ENCODE data around the gene ARID2.

The ARID2 gene

DNA sequence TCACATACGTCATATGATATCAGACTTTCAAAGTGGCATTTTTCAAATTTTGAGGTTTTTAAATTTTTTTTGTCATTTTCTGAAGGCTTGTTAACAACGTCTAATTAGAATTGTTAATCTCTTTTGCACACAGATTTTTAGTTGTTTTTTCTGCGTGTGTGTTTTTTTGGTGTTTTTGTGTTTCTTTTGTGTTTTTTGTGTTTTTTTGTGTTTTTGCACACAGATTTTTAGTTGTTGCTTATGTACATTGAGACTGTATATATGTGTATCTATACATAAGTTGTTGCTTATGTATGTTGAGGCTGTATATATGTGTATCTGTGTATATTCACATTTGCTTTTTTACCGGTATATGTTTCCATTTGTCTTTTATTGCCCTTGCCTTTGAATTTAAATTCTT, 30.8 kb downstream of the ARID2 start:
- DNase-seq (ENCODE audit: low read depth in 2 of 2, low spot score in 1 of 2): no peak

DNA sequence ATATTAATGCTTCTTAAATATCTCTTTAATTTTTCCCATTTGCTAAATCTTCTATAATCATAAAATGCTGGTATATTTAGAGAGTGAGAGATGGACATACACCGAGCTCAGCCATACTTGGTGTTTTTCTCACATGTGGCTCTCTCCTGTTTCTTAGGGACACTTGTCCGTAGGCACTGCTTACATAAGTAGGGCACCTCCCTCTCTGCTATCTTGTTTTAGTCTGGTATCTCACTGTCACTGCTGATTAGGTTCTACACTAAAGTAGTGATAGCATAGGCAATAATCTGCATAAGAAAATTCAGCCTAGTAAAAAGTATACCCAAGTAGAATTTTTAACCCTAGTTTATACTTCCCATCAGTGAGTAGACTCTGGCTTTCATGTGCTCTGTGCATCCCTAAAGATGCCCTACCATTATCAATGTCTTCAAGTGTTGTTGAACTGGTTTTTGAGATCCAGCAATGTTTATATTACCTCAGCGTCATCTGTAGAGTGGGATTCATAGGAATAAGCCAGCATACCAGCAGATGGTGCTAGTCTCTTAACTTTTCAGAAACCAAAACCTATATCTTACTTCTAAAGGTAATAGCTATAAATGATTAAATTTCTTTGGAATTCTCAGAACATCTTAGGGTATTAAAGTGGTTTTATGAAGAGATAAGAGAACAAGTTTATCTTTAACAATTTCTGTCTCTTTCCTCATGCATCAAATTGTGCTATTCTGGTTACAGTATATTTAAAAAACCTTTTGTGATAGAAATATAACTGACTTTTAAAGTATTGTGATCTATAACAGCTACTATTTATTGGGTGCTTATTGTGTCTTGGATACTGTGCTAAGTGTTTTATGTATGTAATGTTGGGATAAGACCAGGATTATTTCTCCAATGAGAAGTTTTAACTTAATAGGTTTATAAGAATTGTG, 32.9 kb downstream of the ARID2 start:
- DNase-seq (ENCODE audit: low read depth in 2 of 2, low spot score in 1 of 2): no peak

DNA sequence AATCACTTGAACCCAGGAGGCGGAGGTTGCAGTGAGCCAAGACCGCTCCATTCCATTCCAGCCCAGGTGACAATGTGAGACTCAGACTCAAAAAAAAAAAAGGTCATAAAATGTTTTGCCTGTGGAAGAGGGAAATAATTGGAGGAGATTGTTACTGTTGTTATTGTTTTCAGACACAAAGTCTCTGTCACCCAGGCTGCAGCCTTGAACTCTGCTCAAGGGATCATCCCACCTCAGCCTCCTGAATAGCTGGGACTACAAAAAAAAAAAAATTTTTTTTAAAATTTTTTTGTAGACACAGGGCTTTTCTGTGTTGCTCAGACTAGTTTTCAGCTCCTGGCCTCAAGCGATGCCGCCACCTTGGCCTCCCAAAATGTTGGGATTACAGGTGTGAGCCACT, 33.9 kb downstream of the ARID2 start:
- no peak for DNase-seq (ENCODE audit: low read depth in 2 of 2, low spot score in 1 of 2)

DNA sequence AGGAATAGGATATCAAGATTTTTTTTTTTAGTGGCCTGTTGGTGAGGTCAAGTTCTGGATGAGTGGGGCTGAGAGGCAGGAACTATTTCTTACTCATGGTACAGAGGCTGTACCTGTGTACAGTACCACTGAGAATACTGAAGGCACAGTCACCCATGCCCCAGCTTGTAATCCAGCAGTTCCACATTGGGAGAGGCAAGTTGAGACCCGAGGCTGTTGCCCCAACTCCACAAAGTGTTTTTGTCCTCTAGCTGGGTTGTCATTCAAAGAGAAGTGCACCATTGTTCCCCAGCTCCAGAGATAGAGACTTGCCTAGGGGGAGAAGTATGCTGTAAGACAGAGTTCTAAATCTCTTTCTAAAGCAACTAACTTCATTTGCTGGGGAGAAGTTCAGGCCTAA, 38.7 kb downstream of the ARID2 start:
- no peak for DNase-seq (ENCODE audit: low read depth in 2 of 2, low spot score in 1 of 2)

DNA sequence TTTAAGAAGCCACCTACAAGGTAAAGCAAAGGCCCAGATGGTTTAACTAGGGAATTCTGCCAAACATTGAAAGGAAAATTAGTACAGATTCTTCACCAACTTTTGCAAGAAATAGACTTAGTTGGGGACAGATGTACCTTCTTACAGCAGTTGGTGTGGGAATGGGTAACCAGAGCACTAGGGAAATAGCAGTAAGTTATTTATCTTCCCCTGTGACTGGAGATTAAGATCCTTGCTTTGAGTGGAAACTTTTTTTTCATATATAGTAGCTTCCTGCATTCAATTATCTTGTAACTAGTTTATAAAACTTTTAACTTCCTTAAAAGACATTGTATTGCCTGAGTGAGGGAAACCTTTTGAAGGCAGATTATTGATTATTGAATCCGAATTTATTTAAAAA, 44.2 kb downstream of the ARID2 start:
- DNase-seq (ENCODE audit: low read depth in 2 of 2, low spot score in 1 of 2): no peak

DNA sequence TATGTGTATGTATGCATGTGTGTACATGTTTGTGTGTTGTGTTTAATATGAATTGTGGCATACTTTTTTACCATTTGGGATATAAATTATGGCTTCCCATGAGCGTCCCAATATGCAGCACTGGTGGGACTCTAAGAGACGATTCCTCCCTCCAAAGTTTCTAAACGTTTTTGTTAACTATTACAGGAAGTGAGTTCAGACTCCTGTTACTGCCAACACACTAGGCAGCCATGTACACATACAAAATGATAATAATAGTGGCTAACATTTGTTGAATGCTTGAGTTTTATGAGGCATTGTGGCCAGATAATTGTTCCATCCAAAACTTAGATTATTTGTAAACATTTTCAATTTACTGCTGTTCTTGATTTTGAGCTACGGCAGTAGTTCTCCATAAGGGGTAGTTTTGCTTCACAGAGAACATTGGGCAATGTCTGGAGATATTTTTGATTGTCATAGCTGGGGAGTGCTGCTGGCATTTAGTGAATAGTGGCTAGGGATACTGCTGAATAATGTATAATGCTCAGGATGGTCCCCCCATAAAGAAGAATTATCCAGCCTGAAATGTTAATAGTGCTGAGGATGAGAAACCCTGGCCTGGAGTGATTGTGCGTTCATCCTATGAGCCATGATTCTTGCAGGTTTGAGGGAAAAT, 45.1 kb downstream of the ARID2 start:
- no peak for DNase-seq (ENCODE audit: low read depth in 2 of 2, low spot score in 1 of 2)

DNA sequence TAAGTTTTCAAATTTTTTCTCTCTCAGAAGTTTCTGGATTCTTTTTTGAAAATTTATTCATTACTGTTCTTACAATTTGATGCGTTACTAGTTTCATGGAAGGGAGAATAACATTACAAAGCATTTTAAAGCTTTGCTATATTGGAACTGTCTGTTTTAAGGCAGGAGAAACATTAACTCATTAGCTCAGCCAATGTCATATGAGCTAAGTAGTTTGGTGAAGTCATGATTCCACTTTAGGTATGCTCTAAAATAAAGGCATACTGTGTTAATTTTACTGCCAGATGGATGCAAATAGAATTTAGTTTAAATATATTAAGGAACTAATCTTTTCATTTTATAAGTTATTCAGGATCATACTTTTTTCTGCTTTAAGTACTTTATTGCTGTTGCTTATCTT, 46.0 kb downstream of the ARID2 start:
- DNase-seq (ENCODE audit: low read depth in 2 of 2, low spot score in 1 of 2): no peak

DNA sequence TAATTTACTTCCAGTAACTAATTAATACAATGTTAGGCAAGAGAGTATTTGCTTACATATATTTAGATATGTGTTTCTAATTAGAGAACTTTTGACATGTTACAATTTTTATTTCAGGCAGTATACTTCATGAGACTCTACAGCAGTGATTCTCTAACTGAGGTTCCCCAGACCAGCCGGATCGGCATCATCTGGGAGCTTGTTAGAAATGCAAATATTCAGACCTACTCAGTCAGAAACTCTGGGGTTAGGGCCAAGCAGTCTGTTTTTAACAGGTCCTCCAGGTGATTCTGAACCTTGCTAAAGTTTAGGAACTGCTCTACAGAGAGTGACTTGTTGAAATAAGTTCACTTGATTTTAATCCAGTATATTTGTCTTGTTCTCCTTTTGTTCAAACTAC, 46.5 kb downstream of the ARID2 start:
- no peak for DNase-seq (ENCODE audit: low read depth in 2 of 2, low spot score in 1 of 2)

DNA sequence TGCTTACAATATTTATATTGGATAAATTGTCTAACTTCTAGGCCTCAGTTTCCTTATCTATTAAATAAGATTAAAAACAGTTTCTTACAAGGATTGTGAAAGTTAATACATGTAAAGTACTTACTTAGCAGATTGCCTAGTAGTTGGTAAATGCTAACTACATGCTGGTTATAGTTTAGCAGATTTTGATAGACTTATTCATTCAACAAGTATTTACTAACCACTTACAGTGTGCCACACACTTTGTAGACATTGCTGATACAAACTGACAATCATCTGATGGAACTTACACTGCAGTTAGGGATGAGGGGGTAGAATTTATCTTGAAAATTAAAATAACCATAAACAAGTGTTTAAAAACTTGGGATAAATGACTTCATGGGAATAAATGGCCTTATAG, 50.4 kb downstream of the ARID2 start:
- no peak for DNase-seq (ENCODE audit: low read depth in 2 of 2, low spot score in 1 of 2)

DNA sequence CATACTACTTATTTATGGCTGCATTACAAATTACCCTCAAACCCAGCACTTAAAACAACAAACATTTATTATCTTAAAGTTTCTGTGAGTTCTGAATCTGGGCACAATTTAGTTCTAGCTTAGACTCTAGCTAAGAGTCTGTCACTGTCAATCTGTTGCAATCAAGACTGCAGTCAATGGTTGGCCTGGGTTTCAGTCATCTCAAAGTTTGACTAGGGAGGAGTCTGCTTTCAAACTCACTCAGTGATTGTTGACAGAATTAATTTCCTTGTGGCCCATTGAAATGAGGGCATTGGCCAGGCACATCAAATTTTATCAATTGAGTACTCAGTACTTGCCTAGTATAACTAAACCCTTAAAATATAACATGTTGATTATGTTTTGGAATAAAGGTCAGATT, 51.6 kb downstream of the ARID2 start:
- DNase-seq (ENCODE audit: low read depth in 2 of 2, low spot score in 1 of 2): no peak

DNA sequence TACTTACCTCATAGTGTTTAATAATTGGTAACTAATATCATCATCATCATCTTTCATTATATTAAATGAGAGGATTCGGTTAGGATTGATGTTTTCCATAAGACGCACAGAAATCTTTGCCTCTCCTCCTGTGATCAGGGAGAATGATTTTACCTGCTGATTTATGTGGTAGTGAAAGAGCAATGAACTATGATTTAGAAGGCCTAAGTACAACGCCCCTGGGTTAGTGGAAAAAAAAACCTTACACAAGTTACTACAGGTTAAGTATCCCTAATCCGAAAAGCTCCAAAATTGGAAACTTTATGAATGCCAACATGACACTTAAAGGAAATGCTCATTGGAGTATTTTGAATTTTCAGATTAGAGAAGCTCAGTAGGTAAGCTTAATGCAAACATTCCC, 55.8 kb downstream of the ARID2 start:
- DNase-seq (ENCODE audit: low read depth in 2 of 2, low spot score in 1 of 2): no peak

DNA sequence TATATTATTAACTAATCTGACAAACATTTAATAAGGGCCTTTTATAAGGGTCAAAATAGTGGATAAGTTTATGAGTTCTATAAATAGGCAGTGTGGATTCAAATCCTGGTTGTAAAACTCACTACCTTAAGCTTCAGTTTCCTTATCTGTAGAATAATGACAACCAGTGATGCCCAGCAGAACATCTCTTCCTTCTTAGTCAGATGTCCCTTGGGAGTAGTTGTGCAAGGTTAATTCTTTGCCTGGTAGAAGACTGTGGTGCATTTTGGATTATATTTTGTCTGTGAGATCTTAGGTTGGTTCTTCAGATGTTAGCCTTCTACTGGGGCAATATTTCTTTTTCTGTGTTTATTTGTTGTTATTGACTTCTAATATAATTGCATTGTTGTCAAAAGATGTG, 59.5 kb downstream of the ARID2 start:
- DNase-seq (ENCODE audit: low read depth in 2 of 2, low spot score in 1 of 2): no peak

DNA sequence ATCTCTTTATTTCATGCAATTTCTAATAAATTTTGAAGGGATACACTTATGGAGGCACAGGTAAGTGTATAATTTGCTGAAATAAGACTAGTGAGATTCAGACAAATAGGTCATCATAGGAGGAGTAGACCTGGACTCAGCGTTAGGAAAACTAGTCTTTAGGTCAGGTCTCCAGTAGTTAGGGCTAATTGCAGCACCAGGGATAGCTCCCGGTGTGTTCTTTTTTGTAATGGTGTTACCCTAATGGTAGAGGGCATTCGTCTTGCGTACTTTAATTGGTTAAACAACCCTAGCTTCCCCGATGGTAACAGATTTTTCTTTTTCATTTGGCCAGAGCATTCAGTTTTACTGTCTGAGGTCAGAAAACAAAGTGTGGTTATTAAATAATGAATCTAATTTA, 64.9 kb downstream of the ARID2 start:
- DNase-seq (ENCODE audit: low read depth in 2 of 2, low spot score in 1 of 2): no peak

DNA sequence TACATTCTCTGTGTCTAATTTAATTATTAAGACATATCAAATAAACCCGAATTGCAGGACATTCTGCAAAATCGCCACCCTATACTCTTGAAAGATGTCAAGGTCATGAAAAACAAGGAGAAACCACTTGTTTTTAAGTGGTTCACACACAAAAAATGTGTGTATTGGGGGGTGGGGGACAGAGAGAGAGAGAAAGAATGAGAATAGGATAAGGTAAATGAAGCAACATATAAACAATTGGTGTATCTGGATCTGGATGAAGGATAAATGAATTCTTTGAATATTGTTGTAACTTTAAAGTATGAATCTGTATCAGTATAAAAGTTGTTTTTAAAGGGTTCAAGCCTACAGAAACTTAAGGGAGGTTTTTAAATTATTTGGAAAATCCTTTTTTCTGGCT, 72.1 kb downstream of the ARID2 start:
- no peak for DNase-seq (ENCODE audit: low read depth in 2 of 2, low spot score in 1 of 2)

DNA sequence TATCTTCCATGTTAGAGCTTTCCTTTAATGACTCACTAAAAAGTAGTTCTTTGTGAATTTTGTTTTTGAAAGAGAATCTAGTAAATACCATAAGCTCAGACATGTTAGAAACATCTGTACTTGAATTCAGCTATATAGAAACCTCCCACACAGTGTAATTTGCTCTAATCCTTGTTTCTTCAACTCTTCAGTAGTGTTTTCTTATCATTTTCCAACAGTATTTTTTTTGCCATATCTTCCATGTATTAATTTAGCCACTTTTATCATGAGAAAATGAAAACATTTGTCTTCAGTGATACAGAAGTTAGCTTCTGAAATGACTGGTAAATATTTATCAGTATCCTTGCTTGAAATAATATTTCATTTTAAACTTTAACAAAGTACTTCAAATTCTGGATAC, 73.6 kb downstream of the ARID2 start:
- no peak for DNase-seq (ENCODE audit: low read depth in 2 of 2, low spot score in 1 of 2)

DNA sequence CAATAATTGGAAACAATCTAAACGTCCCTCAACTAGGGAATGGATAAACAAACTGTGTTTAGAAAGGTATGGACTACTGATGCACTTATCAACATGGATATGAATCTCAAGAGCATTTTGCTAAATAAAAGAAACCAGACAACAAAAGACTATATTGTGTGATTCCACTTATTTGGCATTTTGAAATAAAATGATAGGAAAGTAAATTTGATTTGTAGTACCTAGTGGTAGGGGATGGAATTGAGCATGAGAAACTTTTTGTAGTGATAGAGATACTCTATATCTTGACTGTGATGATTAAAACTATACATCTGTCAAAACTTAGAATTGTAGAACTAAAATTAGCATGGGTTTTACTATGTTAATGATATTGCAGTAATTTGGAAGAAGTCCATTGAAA, 87.1 kb downstream of the ARID2 start:
- DNase-seq (ENCODE audit: low read depth in 2 of 2, low spot score in 1 of 2): no peak

DNA sequence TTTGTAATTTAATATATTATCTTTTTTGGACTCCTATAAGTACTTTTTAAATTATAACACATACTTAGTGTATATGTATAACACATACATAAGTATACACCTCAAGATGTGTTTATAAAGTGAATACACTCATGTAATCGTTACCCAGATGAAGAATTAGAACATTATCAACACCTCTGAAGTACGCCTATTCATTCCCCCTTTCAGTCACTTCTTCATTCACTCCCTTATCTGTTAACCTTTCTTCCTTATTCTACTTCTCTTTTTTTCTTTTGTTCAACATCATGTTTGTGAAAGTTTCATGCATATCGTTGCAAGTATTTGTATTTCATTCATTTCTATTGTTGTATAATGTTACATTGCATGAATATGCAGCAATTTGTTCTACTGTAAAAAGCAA, 98.5 kb downstream of the ARID2 start:
- DNase-seq (ENCODE audit: low read depth in 2 of 2, low spot score in 1 of 2): no peak

DNA sequence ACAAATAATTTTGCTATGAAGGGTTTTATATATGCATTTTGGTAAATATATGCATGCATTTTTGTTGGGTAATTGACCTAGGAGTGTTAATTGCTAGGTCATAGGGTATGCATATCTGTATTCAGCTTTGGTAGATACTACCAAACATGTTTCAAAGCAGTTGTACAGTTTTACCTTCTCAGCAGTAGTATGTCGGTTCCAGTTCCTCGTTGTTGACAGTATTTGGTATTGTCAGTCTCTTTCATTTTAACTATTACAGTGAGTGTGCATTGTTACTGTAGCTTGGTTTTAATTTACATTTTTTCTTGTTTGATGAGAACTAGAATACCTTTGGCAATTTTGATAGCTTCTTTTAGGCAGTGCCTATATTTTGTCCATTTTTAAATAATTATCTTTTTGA, 98.9 kb downstream of the ARID2 start:
- no peak for DNase-seq (ENCODE audit: low read depth in 2 of 2, low spot score in 1 of 2)

DNA sequence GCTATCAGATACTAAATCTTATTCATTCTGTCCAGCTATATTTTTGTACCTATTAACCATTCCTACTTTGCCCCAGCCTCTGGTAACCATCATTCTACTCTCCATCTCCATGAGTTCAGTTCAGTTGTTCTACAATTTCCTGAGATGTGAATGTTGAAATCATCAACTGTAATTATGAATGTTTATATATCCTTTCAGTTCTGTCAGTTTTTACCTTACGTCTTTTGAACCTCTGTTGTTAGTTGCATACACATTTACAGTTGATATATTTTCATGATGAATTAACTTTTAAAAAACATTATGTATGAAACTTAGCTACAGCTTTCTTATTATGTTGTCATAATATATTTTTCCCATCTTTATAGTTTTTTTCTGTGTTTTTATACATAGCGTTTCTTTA, 102.1 kb downstream of the ARID2 start:
- no peak for DNase-seq (ENCODE audit: low read depth in 2 of 2, low spot score in 1 of 2)

DNA sequence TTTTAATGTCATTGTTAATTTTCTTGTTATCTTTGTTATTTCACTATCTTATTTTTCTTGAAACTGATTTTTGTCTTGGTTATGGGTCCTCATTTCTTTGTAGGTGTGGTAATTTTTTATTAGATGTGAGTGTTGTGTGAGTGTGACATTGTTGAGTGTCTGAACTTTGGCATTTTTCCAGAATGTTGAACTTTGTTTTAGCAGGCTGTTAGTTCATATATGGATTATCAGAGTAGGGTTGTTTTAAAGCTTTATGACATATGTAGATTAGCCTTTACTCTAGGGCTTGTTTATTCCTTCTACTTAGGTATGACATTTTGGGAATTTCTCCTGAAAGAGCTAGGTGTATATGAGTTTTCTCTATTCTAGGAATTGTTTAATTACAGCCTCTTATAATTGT, 103.9 kb downstream of the ARID2 start:
- no peak for DNase-seq (ENCODE audit: low read depth in 2 of 2, low spot score in 1 of 2)

DNA sequence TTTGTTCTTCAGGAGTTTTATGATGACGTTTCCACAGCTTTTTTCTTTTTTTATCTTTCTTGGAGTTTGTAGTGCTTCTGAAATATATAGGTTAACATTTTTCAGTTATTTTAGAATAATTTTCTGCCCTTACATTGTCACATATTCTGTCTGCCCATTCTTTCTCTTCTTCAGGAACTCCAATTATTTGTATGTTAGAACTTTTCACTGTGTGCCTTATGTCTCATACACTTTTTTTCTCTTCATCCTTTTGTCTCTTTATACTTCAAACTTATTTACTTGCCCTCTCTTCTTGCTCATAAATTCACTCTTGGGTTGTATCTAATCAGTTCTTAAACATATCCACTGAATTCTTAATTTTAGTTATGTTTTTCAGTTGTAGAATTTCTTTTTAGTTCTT, 105.3 kb downstream of the ARID2 start:
- no peak for DNase-seq (ENCODE audit: low read depth in 2 of 2, low spot score in 1 of 2)

DNA sequence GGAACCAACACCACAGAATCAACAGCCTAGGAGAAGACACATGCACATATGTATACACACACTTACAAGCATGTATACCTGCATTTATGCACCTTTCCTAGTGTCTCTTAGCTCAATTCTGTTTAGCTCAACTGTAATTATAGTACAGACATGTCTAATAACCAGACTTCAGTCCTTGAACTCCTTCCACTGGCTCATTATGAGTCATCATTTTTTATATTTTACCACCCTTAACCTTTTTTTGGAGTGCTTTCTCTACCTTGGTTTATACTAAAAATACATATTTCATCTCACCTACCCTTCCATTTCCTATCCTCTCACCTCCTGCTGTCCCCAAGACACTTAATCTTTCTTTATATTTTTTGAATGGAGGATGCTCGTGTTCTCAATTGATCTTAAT, 110.4 kb downstream of the ARID2 start:
- DNase-seq (ENCODE audit: low read depth in 2 of 2, low spot score in 1 of 2): no peak

DNA sequence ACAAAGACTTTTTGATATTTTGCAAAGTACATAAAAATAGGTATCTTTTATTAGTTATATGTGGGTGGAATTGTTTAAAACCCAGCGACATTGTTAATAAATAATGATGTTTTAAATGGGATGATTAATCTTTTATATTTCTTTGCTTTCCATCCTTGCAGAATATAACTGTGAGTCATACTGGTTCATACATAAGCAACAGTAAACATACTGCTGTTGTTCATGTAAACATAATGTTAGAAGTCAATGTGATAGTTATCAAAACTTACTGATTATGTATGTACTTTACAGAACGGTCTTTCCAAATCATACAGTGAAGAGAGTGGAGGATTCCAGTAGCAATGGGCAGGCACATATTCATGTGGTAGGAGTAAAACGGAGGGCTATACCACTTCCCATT, 119.8 kb downstream of the ARID2 start:
- DNase-seq (ENCODE audit: low read depth in 2 of 2, low spot score in 1 of 2): no peak

Measured in stimulated activated CD8-positive, alpha-beta memory T cell treated with anti-CD3 and anti-CD28 coated beads, Interleukin-4, amount 100 ng/mL, for 4 hours (primary cell).